H9 (cell line): Measurements from ENCODE around the gene OTULINL. TPM values are rescaled to one million over a fixed set of nuclear protein-coding genes. Genes with fewer than 3 reads are reported as not detected.

Experiments used
- DNase-seq: peaks from one replicate; pipeline ENCODE4 v3.0.0-alpha.2; 2017
- H2AFZ ChIP-seq: one replicate; pipeline ENCODE4 v1.6.1; 2013; ENCODE audit warnings: mild to moderate bottlenecking, low read length, control low read depth, moderate library complexity
- H2AK5ac ChIP-seq: 2 replicates; pipeline ENCODE4 v1.6.1; 2013; ENCODE audit warnings: low read length, control low read depth, mixed read lengths; ENCODE audit not compliant: insufficient read length
- H2BK120ac ChIP-seq: one replicate; pipeline ENCODE4 v1.6.1; 2013; ENCODE audit warnings: low read depth, mild to moderate bottlenecking, low read length, control low read depth, inconsistent platforms; ENCODE audit not compliant: poor library complexity, severe bottlenecking
- H2BK12ac ChIP-seq: 2 replicates; pipeline ENCODE4 v1.6.1; 2013; ENCODE audit warnings: low read length, control low read depth, mixed read lengths, low read depth; ENCODE audit not compliant: insufficient read length
- H2BK15ac ChIP-seq: 2 replicates; pipeline ENCODE4 v1.6.1; 2013; ENCODE audit warnings: low read depth, low read length, control low read depth
- H2BK20ac ChIP-seq: one replicate; pipeline ENCODE4 v1.6.1; 2013; ENCODE audit warnings: low read depth, mild to moderate bottlenecking, low read length, control low read depth, inconsistent platforms; ENCODE audit not compliant: poor library complexity, severe bottlenecking
- H2BK5ac ChIP-seq: 2 replicates; pipeline ENCODE4 v1.6.1; 2013; ENCODE audit warnings: low read length, control low read depth, mixed read lengths; ENCODE audit not compliant: insufficient read length
- H3K14ac ChIP-seq: 2 replicates; pipeline ENCODE4 v1.6.1; 2013; ENCODE audit warnings: low read length, control low read depth; ENCODE audit not compliant: insufficient read depth
- H3K18ac ChIP-seq: 2 replicates; pipeline ENCODE4 v1.6.1; 2013; ENCODE audit warnings: low read depth, mild to moderate bottlenecking, mixed read lengths, low read length, control low read depth; ENCODE audit not compliant: insufficient read length
- H3K23ac ChIP-seq: 2 replicates; pipeline ENCODE4 v1.6.1; 2013; ENCODE audit warnings: low read length, control low read depth, mixed read lengths, low read depth; ENCODE audit not compliant: insufficient read length
- H3K23me2 ChIP-seq: 2 replicates; pipeline ENCODE4 v1.6.1; 2013; ENCODE audit warnings: low read depth, mild to moderate bottlenecking, mixed read lengths, low read length, control low read depth; ENCODE audit not compliant: insufficient read length, poor library complexity, severe bottlenecking
- H3K27ac ChIP-seq: 2 replicates; pipeline ENCODE4 v1.5.1; 2013; ENCODE audit warnings: low read length, control low read depth, mixed read lengths, low read depth; ENCODE audit not compliant: insufficient read length
- H3K27me3 ChIP-seq: 2 replicates; pipeline ENCODE4 v1.6.1; 2013; ENCODE audit warnings: low read length, control low read depth, inconsistent platforms; ENCODE audit not compliant: insufficient read depth
- H3K4ac ChIP-seq: 2 replicates; pipeline ENCODE4 v1.6.1; 2013; ENCODE audit warnings: low read depth, mild to moderate bottlenecking, control low read depth, inconsistent platforms, low read length, moderate library complexity
- H3K4me1 ChIP-seq: 2 replicates; pipeline ENCODE4 v1.6.1; 2013; ENCODE audit warnings: low read length, control low read depth, inconsistent platforms; ENCODE audit not compliant: insufficient read depth
- H3K4me2 ChIP-seq: 2 replicates; pipeline ENCODE4 v1.6.1; 2013; ENCODE audit warnings: low read length, control low read depth, mixed read lengths; ENCODE audit not compliant: insufficient read length, insufficient read depth
- H3K56ac ChIP-seq: 2 replicates; pipeline ENCODE4 v1.6.1; 2013; ENCODE audit warnings: low read depth, mild to moderate bottlenecking, mixed read lengths, low read length, control low read depth; ENCODE audit not compliant: insufficient read length
- H3K79me1 ChIP-seq: 2 replicates; pipeline ENCODE4 v1.6.1; 2013; ENCODE audit warnings: low read depth, mild to moderate bottlenecking, moderate library complexity, low read length, control low read depth, inconsistent platforms; ENCODE audit not compliant: insufficient read depth, poor library complexity, severe bottlenecking
- H3K79me2 ChIP-seq: 2 replicates; pipeline ENCODE4 v1.6.1; 2013; ENCODE audit warnings: low read length, control low read depth, inconsistent platforms; ENCODE audit not compliant: insufficient read depth
- H3K9ac ChIP-seq: 2 replicates; pipeline ENCODE4 v1.6.1; 2013; ENCODE audit warnings: low read length, control low read depth, mixed read lengths; ENCODE audit not compliant: insufficient read length; ENCODE audit errors: extremely low read depth
- H3K9me3 ChIP-seq: one replicate; pipeline ENCODE4 v1.6.1; 2013; ENCODE audit warnings: low read depth, low read length, inconsistent platforms; ENCODE audit not compliant: control insufficient read depth
- H3T11ph ChIP-seq: one replicate; pipeline ENCODE4 v1.6.1; 2013; ENCODE audit warnings: mild to moderate bottlenecking, low read length, control low read depth, inconsistent platforms
- H4K20me1 ChIP-seq: one replicate; pipeline ENCODE4 v1.6.1; 2013; ENCODE audit not compliant: control insufficient read depth, insufficient read length, insufficient read depth
- H4K5ac ChIP-seq: 2 replicates; pipeline ENCODE4 v1.6.1; 2013; ENCODE audit warnings: low read depth, mild to moderate bottlenecking, mixed read lengths, low read length, control low read depth; ENCODE audit not compliant: insufficient read length
- H4K8ac ChIP-seq: replicated peaks from 2 replicates; pipeline ENCODE4 v1.6.1; 2013; ENCODE audit warnings: low read length, control low read depth, mixed read lengths, low read depth; ENCODE audit not compliant: insufficient read length
- H4K91ac ChIP-seq: 2 replicates; pipeline ENCODE4 v1.6.1; 2013; ENCODE audit warnings: low read depth, mild to moderate bottlenecking, moderate library complexity, mixed read lengths, low read length, control low read depth; ENCODE audit not compliant: insufficient read length
- H3K27ac Mint-ChIP-seq, 3 experiments: 2 replicates in 2 of 3; 3 replicates in 1 of 3; pipeline ENCODE4 v1.8.0; 2020 to 2021; ENCODE audit warnings: mixed read lengths in 3 of 3, mild to moderate bottlenecking in 1 of 3, moderate library complexity in 1 of 3
- H3K27me3 Mint-ChIP-seq: 2 replicates; pipeline ENCODE4 v1.8.0; 2021; ENCODE audit warnings: low read depth, mild to moderate bottlenecking, moderate library complexity, mixed read lengths
- H3K36me3 Mint-ChIP-seq, 3 experiments: 2 replicates in 2 of 3; 3 replicates in 1 of 3; pipeline ENCODE4 v1.8.0; 2020 to 2021; ENCODE audit warnings: low read depth in 3 of 3, mixed read lengths in 3 of 3; ENCODE audit not compliant: insufficient read depth in 1 of 3
- H3K4me1 Mint-ChIP-seq, 2 experiments: 2 replicates each; pipeline ENCODE4 v1.8.0; 2020; ENCODE audit warnings: mixed read lengths in 2 of 2
- H3K4me3 Mint-ChIP-seq, 2 experiments: 2 replicates in 1 of 2; 3 replicates in 1 of 2; pipeline ENCODE4 v1.8.0; 2020 to 2021; ENCODE audit warnings: mild to moderate bottlenecking in 2 of 2, mixed read lengths in 2 of 2, moderate library complexity in 1 of 2
- H3K9me3 Mint-ChIP-seq, 2 experiments: 2 replicates in 1 of 2; 3 replicates in 1 of 2; pipeline ENCODE4 v1.8.0; 2020; ENCODE audit warnings: mild to moderate bottlenecking in 2 of 2, mixed read lengths in 2 of 2, moderate library complexity in 1 of 2
- CTCF ChIP-seq: fragments of 200-600 bp; sonication (generic); conservative IDR thresholded peaks from 3 replicates; pipeline ENCODE4 v1.8.0; 2021; ENCODE audit warnings: antibody characterized with exemption, mild to moderate bottlenecking
- WGBS: extraction: QIAGEN DNeasy Blood & Tissue Kit; methylation state at CpG from one replicate; pipeline ENCODE4 v1.1.7; 2013; ENCODE audit warnings: missing lambda C conversion rate, low lambda C conversion rate, mixed read lengths; ENCODE audit not compliant: insufficient read length; ENCODE audit errors: extremely low coverage; 5-methylcytosine and 5-hydroxymethylcytosine counted together
- total RNA-seq: library from RNA; stranded (reverse); gene quantifications from 2 replicates; pipeline ENCODE4 v1.2.1, GENCODE V29; 2021

Gene OTULINL
- total RNA-seq, 1 experiment from 2014 or later, result 7.5 TPM

- Histone ChIP-seq H2BK120ac (no peak overlapping the region), H2BK12ac (no peak overlapping the region), H2BK15ac (no peak overlapping the region), H3K23me2 (no peaks in the 10 kb centered on the region), H3K14ac (no peak overlapping the region), H4K20me1 (no peaks in the 10 kb centered on the region), H3K23ac (no peak overlapping the region), H3K4me2 (no peak overlapping the region), H3K27me3 (no peaks in the 10 kb centered on the region), H3K79me2 (no peaks in the 10 kb centered on the region), H3K56ac (no peak overlapping the region), H3K18ac (no peak overlapping the region), H4K8ac (no peak overlapping the region), H2BK5ac (no peak overlapping the region), H3K9ac (no peak overlapping the region), H2AK5ac (no peak overlapping the region), H4K5ac (no peak overlapping the region), H3K4me1 (no peaks in the 10 kb centered on the region), H2AFZ (no peak overlapping the region), H3K9me3 (no peaks in the 10 kb centered on the region), H3K4ac (no peak overlapping the region), H3K79me1 (no peaks in the 10 kb centered on the region), H3T11ph (no peak overlapping the region), H4K91ac (no peak overlapping the region), H2BK20ac (no peak overlapping the region), H3K27ac (no peak overlapping the region)
- H3K27ac Mint-ChIP-seq, result no peak overlapping the region
- no peaks in the 10 kb centered on the region for H3K4me1 Mint-ChIP-seq
- peaks cover 2% of the 10 kb centered on the region; the same call in 1 of the 2 replicates for H3K27me3 Mint-ChIP-seq
- H3K36me3 Mint-ChIP-seq, result no peaks in the 10 kb centered on the region
- no peak overlapping the region for H3K4me3 Mint-ChIP-seq
- DNase-seq, result no peak
- WGBS, result no CpG with 5 or more reads among the region's 2 CpGs
- H3K9me3 Mint-ChIP-seq, result no peaks in the 10 kb centered on the region
- no peak for TF ChIP-seq CTCF
These were observed 25.6 kb upstream of the OTULINL start for GRCh38 chr5:14556015-14556414.
